Fibroblast of lung (primary cell): ENCODE measurements around the gene SCRT2. TPM values are rescaled to one million over a fixed set of nuclear protein-coding genes. Genes with fewer than 3 reads are reported as not detected.

Experiments used
- DNase-seq, 2 donors: peaks; one replicate each; pipeline versions ENCODE4 v3.0.0 to v3.0.0-alpha.2; 2010; ENCODE audit warnings: low read depth in 2 of 2
- H2AFZ ChIP-seq: 2 replicates; pipeline ENCODE4 v1.5.1; 2012; ENCODE audit warnings: low read length, control low read depth, inconsistent platforms
- H3K27ac ChIP-seq: 2 replicates; pipeline ENCODE4 v1.5.1; 2011; ENCODE audit warnings: low read length, control low read depth; ENCODE audit not compliant: insufficient read depth
- H3K27me3 ChIP-seq: 2 replicates; pipeline ENCODE4 v1.5.1; 2011; ENCODE audit warnings: mild to moderate bottlenecking, low read length; ENCODE audit not compliant: control insufficient read depth, insufficient read depth
- H3K36me3 ChIP-seq: 2 replicates; pipeline ENCODE4 v1.5.1; 2011; ENCODE audit warnings: low read length; ENCODE audit not compliant: control insufficient read depth, insufficient read depth
- H3K4me1 ChIP-seq: 2 replicates; pipeline ENCODE4 v1.5.1; 2011; ENCODE audit warnings: low read length; ENCODE audit not compliant: control insufficient read depth, insufficient read depth; ENCODE audit errors: extremely low read depth
- H3K4me2 ChIP-seq: 2 replicates; pipeline ENCODE4 v1.5.1; 2011; ENCODE audit warnings: low read length, control low read depth; ENCODE audit not compliant: insufficient read depth; ENCODE audit errors: extremely low read depth
- H3K4me3 ChIP-seq, 4 experiments: fragments of 200-600 bp in 1 of 4; sonication (generic) in 1 of 4; replicated peaks in 1 of 4; 2 replicates each; pipeline ENCODE4 v1.5.1; 2011 to 2016; ENCODE audit warnings: low read length in 4 of 4, low read depth in 3 of 4, mild to moderate bottlenecking in 3 of 4, control low read depth in 2 of 4, inconsistent platforms in 1 of 4, mixed read lengths in 1 of 4; ENCODE audit not compliant: insufficient read depth in 1 of 4; ENCODE audit errors: control extremely low read depth in 1 of 4
- H3K79me2 ChIP-seq: 2 replicates; pipeline ENCODE4 v1.5.1; 2012; ENCODE audit warnings: mild to moderate bottlenecking, low read length, inconsistent platforms; ENCODE audit not compliant: control insufficient read depth, insufficient read depth
- H3K9ac ChIP-seq: 2 replicates; pipeline ENCODE4 v1.5.1; 2011; ENCODE audit warnings: mild to moderate bottlenecking, low read length, control low read depth; ENCODE audit not compliant: insufficient read depth
- H3K9me3 ChIP-seq: 2 replicates; pipeline ENCODE4 v1.5.1; 2012; ENCODE audit warnings: low read depth, low read length; ENCODE audit not compliant: control insufficient read depth, insufficient read depth
- H4K20me1 ChIP-seq: 2 replicates; pipeline ENCODE4 v1.5.1; 2011; ENCODE audit warnings: low read length; ENCODE audit not compliant: control insufficient read depth, insufficient read depth; ENCODE audit errors: extremely low read depth
- EZH2 ChIP-seq: IDR thresholded peaks from 2 replicates; pipeline ENCODE4 v1.5.1; 2012; ENCODE audit warnings: low read length, control low read depth, mild to moderate bottlenecking; ENCODE audit errors: missing control alignments
- polyA plus RNA-seq, 2 donors: library from polyadenylated mRNA; depleted of rRNA in 1 of 2; stranded (reverse) in 1 of 2; unstranded in 1 of 2; fragments of >200 nt; gene quantifications; 2 replicates each; pipeline ENCODE4 v1.2.1, GENCODE V29; 2011 to 2012; ENCODE audit warnings: missing spikeins in 1 of 2
- total RNA-seq: library from RNA; depleted of rRNA; stranded (reverse); fragments of >200 nt; gene quantifications from 2 replicates; pipeline ENCODE4 v1.2.1, GENCODE V29; 2014
- TF ChIP-seq, protein P1 (sequence below), 2 donors: IDR thresholded peaks in 1 of 2; conservative IDR thresholded peaks in 1 of 2; 1 replicate in 1 of 2; 2 replicates in 1 of 2; pipeline ENCODE4 v1.5.1; 2011 to 2012; ENCODE audit warnings: low read length in 2 of 2, control low read depth in 1 of 2, inconsistent platforms in 1 of 2, low read depth in 1 of 2, mild to moderate bottlenecking in 1 of 2

SCRT2 gene
- total and polyA plus RNA-seq, 2 donors (not counting 1 experiment from before 2014, with no cell fraction given), result not detected

GRCh38 chr20:651713-652614, 23.6 kb downstream of the SCRT2 start:
- H3K9me3 ChIP-seq, result no peaks in the 10 kb centered on the region
- no peak for DNase-seq
- TF ChIP-seq, protein P1, sequence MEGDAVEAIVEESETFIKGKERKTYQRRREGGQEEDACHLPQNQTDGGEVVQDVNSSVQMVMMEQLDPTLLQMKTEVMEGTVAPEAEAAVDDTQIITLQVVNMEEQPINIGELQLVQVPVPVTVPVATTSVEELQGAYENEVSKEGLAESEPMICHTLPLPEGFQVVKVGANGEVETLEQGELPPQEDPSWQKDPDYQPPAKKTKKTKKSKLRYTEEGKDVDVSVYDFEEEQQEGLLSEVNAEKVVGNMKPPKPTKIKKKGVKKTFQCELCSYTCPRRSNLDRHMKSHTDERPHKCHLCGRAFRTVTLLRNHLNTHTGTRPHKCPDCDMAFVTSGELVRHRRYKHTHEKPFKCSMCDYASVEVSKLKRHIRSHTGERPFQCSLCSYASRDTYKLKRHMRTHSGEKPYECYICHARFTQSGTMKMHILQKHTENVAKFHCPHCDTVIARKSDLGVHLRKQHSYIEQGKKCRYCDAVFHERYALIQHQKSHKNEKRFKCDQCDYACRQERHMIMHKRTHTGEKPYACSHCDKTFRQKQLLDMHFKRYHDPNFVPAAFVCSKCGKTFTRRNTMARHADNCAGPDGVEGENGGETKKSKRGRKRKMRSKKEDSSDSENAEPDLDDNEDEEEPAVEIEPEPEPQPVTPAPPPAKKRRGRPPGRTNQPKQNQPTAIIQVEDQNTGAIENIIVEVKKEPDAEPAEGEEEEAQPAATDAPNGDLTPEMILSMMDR (conservative IDR thresholded peaks at IDR 0.05 in 1 of 2, IDR thresholded peaks at IDR 0.05 in 1 of 2; ENCODE audit: low read depth in 1 of 2, low read length in 2 of 2), result no peak
- TF ChIP-seq EZH2, result no peak
- peak overlapping the region; percentile 89 to 97 (median 93) for H3K4me3 ChIP-seq
- peaks cover 11% of the 10 kb centered on the region for H3K4me1 ChIP-seq
- peak overlapping the region; percentile 93 for H3K27ac ChIP-seq
- peak overlapping the region; percentile 79 for H2AFZ ChIP-seq
- H3K79me2 ChIP-seq, result peaks cover 32% of the 10 kb centered on the region
- H3K9ac ChIP-seq, result peak overlapping the region; percentile 93
- H3K27me3 ChIP-seq, result no peaks in the 10 kb centered on the region
- H4K20me1 ChIP-seq, result no peaks in the 10 kb centered on the region
- H3K36me3 ChIP-seq, result peaks cover 24% of the 10 kb centered on the region
- peak overlapping the region; percentile 97 for H3K4me2 ChIP-seq

DNA sequence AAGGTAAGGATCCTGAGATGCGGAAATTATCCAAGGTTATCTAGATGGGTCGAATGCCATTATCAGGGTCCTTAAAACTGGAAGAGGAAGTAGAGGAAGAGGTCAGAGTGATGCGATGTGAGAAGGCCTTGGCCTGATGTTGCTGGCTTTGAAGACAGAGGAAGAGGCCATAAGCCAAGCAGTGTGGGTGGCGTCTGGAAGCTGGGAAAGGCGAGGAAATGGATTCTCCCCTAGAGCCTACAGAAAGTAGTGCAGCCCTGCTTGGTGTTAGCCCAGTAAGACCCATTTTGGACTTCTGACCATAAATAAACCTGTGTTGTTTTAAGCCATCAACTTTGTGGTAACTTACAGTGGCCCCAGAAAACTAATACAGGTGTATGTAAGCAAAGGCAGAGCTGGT, 24.6 kb downstream of the SCRT2 start:
- H3K9ac ChIP-seq, result no peak overlapping the region
- H3K27me3 ChIP-seq, result no peaks in the 10 kb centered on the region
- H3K27ac ChIP-seq, result no peak overlapping the region
- H3K9me3 ChIP-seq, result no peaks in the 10 kb centered on the region
- no peak overlapping the region for H2AFZ ChIP-seq
- H3K4me1 ChIP-seq, result peaks cover 11% of the 10 kb centered on the region
- H3K36me3 ChIP-seq, result peaks cover 24% of the 10 kb centered on the region
- H3K4me2 ChIP-seq, result no peak overlapping the region
- peak overlapping the region in 1 of 4 experiments; percentile 97 for H3K4me3 ChIP-seq
- no peaks in the 10 kb centered on the region for H4K20me1 ChIP-seq
- no peak for TF ChIP-seq EZH2
- TF ChIP-seq, protein P1 (conservative IDR thresholded peaks at IDR 0.05 in 1 of 2, IDR thresholded peaks at IDR 0.05 in 1 of 2; ENCODE audit: low read depth in 1 of 2, low read length in 2 of 2), result no peak
- H3K79me2 ChIP-seq, result peaks cover 32% of the 10 kb centered on the region
- DNase-seq, result no peak

DNA sequence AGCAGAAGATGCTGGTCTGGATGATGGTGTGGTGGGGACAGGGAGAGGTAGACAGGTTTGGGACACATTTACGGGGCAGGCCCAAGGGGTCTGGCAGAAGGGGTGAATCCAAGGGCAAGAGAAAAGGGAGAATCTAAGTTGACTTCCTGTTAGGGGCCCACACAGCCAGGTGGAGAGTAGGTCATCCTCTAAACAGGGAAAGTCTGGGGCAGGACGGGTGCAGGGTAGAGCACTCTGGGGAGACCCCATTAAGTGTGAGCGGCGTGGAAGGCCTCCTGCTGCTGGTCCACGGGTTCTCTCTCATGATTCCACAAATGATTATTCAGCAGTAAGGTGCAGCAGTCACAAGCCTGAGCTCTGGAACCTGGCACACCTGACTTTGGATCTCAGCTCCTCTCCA, 25.3 kb downstream of the SCRT2 start:
- peaks cover 24% of the 10 kb centered on the region for H3K36me3 ChIP-seq
- H3K9ac ChIP-seq, result no peak overlapping the region
- H3K9me3 ChIP-seq, result no peaks in the 10 kb centered on the region
- H2AFZ ChIP-seq, result no peak overlapping the region
- DNase-seq, result no peak
- peaks cover 11% of the 10 kb centered on the region for H3K4me1 ChIP-seq
- no peaks in the 10 kb centered on the region for H4K20me1 ChIP-seq
- H3K27me3 ChIP-seq, result no peaks in the 10 kb centered on the region
- no peak overlapping the region for H3K4me2 ChIP-seq
- TF ChIP-seq, protein P1 (conservative IDR thresholded peaks at IDR 0.05 in 1 of 2, IDR thresholded peaks at IDR 0.05 in 1 of 2; ENCODE audit: low read depth in 1 of 2, low read length in 2 of 2), result no peak
- TF ChIP-seq EZH2, result no peak
- H3K4me3 ChIP-seq, result no peak overlapping the region
- H3K27ac ChIP-seq, result no peak overlapping the region
- peaks cover 32% of the 10 kb centered on the region for H3K79me2 ChIP-seq
